ENCODE data around the gene MRPL12. TPM values are rescaled to one million over a fixed set of nuclear protein-coding genes. Genes with fewer than 3 reads are reported as not detected.

Gene MRPL12
- total and polyA plus RNA-seq, 4 donors: 9.1 to 121 (median 59.3) TPM

GRCh38 chr17:81691196-81691595 is 12.0 kb upstream of the MRPL12 start:
- no peak overlapping the region for H3K27ac ChIP-seq (ENCODE audit: low read depth in 1 of 2, low read length in 2 of 2)
- H3K9me3 ChIP-seq (ENCODE audit: control insufficient read depth in 4 of 4, low read length in 3 of 4): no peaks in the 10 kb centered on the region
- no peak for TF ChIP-seq REST (IDR thresholded peaks at IDR 0.05)
- no peak for TF ChIP-seq ATF3 (IDR thresholded peaks at IDR 0.05)
- TF ChIP-seq SP1 (IDR thresholded peaks at IDR 0.05): no peak
- TF ChIP-seq ZBTB33 (IDR thresholded peaks at IDR 0.05): no peak
- TF ChIP-seq HNF4G (IDR thresholded peaks at IDR 0.05): no peak
- TF ChIP-seq GABPA (IDR thresholded peaks at IDR 0.05 in 1 of 2, conservative IDR thresholded peaks at IDR 0.05 in 1 of 2): no peak
- TF ChIP-seq, protein P1, sequence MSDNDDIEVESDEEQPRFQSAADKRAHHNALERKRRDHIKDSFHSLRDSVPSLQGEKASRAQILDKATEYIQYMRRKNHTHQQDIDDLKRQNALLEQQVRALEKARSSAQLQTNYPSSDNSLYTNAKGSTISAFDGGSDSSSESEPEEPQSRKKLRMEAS (IDR thresholded peaks at IDR 0.05): no peak
- peaks cover 18 to 97% (median 26%) of the 10 kb centered on the region in 4 donors for H3K36me3 ChIP-seq (ENCODE audit: control insufficient read depth in 4 of 4, insufficient read depth in 3 of 4, low read depth in 1 of 4, low read length in 3 of 4)
- DNase-seq (ENCODE audit: low spot score): no peak
- no peak overlapping the region for H3K4me3 ChIP-seq (ENCODE audit: low read depth in 1 of 3, low read length in 3 of 3)
- 95% methylated on average over 18 of the region's 18 CpGs for WGBS
- no peaks in the 10 kb centered on the region for H3K27me3 ChIP-seq (ENCODE audit: control insufficient read depth in 4 of 4, insufficient read depth in 4 of 4, low read length in 3 of 4)
- no peaks in the 10 kb centered on the region for H3K4me1 ChIP-seq (ENCODE audit: control insufficient read depth in 4 of 4, insufficient read depth in 4 of 4, low read length in 3 of 4)
- no peak overlapping the region for H3K9ac ChIP-seq (ENCODE audit: low read depth in 1 of 2, low read length in 2 of 2)

GRCh38 chr17:81691608-81692007 is 11.6 kb upstream of the MRPL12 start:
- H3K27ac ChIP-seq (ENCODE audit: low read depth in 1 of 2, low read length in 2 of 2): no peak overlapping the region
- no peaks in the 10 kb centered on the region for H3K27me3 ChIP-seq (ENCODE audit: control insufficient read depth in 4 of 4, insufficient read depth in 4 of 4, low read length in 3 of 4)
- WGBS: 96% methylated on average over 20 of the region's 20 CpGs
- H3K36me3 ChIP-seq (ENCODE audit: control insufficient read depth in 4 of 4, insufficient read depth in 3 of 4, low read depth in 1 of 4, low read length in 3 of 4): peaks cover 19 to 98% (median 24%) of the 10 kb centered on the region in 4 donors
- DNase-seq (ENCODE audit: low spot score): no peak
- H3K9me3 ChIP-seq (ENCODE audit: control insufficient read depth in 4 of 4, low read length in 3 of 4): no peaks in the 10 kb centered on the region
- no peaks in the 10 kb centered on the region for H3K4me1 ChIP-seq (ENCODE audit: control insufficient read depth in 4 of 4, insufficient read depth in 4 of 4, low read length in 3 of 4)
- no peak overlapping the region for H3K9ac ChIP-seq (ENCODE audit: low read depth in 1 of 2, low read length in 2 of 2)
- H3K4me3 ChIP-seq (ENCODE audit: low read depth in 1 of 3, low read length in 3 of 3): no peak overlapping the region
- no peak for TF ChIP-seq RXRA (IDR thresholded peaks at IDR 0.05)
- TF ChIP-seq, protein P1 (IDR thresholded peaks at IDR 0.05): no peak
- TF ChIP-seq ATF3 (IDR thresholded peaks at IDR 0.05): no peak
- TF ChIP-seq JUND (IDR thresholded peaks at IDR 0.05): no peak
- no peak for TF ChIP-seq SP1 (IDR thresholded peaks at IDR 0.05)
- TF ChIP-seq, protein P2, sequence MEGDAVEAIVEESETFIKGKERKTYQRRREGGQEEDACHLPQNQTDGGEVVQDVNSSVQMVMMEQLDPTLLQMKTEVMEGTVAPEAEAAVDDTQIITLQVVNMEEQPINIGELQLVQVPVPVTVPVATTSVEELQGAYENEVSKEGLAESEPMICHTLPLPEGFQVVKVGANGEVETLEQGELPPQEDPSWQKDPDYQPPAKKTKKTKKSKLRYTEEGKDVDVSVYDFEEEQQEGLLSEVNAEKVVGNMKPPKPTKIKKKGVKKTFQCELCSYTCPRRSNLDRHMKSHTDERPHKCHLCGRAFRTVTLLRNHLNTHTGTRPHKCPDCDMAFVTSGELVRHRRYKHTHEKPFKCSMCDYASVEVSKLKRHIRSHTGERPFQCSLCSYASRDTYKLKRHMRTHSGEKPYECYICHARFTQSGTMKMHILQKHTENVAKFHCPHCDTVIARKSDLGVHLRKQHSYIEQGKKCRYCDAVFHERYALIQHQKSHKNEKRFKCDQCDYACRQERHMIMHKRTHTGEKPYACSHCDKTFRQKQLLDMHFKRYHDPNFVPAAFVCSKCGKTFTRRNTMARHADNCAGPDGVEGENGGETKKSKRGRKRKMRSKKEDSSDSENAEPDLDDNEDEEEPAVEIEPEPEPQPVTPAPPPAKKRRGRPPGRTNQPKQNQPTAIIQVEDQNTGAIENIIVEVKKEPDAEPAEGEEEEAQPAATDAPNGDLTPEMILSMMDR (IDR thresholded peaks at IDR 0.05; ENCODE audit: low read depth, low read length, missing input control): no peak
- no peak for TF ChIP-seq REST (IDR thresholded peaks at IDR 0.05)
- no peak for TF ChIP-seq RAD21 (IDR thresholded peaks at IDR 0.05)
- TF ChIP-seq YY1 (IDR thresholded peaks at IDR 0.05): no peak
- no peak for TF ChIP-seq GABPA (IDR thresholded peaks at IDR 0.05 in 1 of 2, conservative IDR thresholded peaks at IDR 0.05 in 1 of 2)
- TF ChIP-seq FOXA2 (IDR thresholded peaks at IDR 0.05): no peak
- no peak for TF ChIP-seq EGR1 (IDR thresholded peaks at IDR 0.05; ENCODE audit: low read depth in 2 of 2)
- no peak for TF ChIP-seq NR2F2 (IDR thresholded peaks at IDR 0.05)
- no peak for TF ChIP-seq HNF4G (IDR thresholded peaks at IDR 0.05)
- TF ChIP-seq ZBTB33 (IDR thresholded peaks at IDR 0.05): no peak
- no peak for TF ChIP-seq HNF4A (conservative IDR thresholded peaks at IDR 0.05)
- TF ChIP-seq TAF1 (conservative IDR thresholded peaks at IDR 0.05): no peak

Data from liver (tissue), 9 donors.